ENCODE data around the gene OCIAD2.
"Not testable (repeated sequence)": the region's sequence is repeated elsewhere in the genome, so short reads cannot be mapped to it uniquely, and the experiment has no call there.

Gene OCIAD2

DNA sequence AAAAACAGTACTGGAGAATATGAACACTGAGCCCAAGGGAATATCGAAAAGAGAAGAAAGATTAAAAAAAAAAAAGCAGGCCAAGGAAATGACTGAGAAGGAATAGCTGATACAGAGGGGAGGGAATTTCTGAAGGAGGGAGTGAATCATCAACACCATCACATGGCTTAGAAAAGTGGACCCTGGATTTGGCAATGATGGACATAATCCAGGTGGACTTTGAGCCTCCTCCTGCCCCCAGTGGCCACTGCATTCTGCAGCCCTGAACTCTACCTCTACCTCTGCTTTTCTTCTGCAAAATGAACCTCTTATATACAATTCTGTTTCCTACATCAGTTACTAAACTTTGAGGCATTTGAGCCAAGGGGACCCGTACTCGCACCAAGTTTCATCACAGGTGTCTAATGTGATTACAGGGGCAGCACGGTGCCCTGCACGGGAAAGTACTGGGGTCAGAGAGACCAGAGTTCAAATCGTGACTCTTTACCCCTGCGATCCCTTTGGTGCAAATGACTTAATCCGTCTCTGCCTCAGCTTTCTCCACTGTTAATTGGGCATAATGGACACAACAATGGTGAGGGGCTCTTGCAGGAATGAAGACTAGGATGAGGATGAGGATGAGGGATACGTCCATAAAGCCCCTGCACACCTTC lies 1.1 kb downstream of the OCIAD2 start:
- no peak for DNase-seq

DNA sequence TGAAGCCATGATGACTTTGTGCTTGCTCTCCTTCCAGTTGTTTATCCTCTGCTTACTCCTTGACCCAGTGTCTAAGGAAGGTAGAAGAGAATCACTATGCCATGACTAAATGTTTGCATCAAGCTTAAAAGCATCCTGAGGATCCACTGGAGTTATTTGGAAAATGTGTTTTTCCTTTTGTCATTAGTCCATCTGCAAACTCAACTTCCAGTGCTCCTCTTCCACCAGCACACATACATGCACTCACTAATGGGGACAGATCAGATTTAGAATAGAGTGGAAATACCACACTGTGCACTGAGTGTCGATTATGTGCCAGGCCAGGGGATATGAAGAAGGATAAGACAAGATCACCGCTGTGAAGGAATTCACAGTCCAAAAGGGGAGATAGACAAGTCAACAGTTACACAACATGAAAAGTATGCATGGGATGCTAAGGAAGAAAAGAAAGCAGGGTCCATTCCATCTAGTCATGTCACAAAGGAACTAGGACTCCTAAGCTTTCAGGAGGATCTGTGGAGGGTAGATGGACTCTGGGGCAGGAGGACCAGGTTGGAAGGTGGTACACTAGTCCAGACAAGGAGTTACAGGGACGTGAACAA lies 1.9 kb downstream of the OCIAD2 start:
- no peak for DNase-seq

DNA sequence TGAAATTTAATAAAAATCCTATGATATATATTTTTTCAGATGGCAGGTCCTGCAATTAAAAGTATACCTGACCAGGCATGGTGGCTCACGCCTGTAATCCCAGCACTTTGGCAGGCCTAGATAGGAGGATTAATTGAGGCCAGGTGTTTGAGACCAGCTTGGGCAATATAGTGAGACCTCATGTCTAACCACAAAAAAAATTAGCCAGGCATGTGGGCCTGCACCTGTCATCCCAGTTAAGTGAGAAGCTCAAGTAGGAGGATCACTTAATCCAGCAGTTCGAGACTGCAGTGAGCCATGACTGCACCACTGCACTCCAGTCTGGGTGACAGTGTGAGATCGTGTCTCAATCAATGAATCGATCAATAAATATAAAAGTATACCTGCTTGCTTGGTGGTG lies 2.5 kb downstream of the OCIAD2 start:
- DNase-seq, result no peak

DNA sequence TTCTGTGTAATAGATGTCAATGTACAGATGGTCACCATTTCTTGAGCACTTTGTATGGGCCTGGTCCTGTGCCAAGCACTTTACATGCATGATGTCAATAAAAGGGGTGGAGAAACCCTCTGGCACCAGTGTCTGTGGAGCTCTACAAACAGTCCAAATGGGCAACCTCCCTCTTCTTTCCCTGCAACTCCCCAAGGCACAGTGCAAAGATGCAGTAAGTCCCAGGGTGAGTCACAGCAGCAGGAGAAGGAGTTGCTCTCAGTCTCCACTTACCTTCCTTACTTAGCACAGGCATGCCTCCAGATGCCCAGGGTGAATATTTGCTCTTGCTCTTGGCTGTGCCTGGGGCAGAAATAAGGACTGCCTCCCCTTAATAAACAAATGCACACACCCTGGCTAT lies 4.3 kb downstream of the OCIAD2 start:
- no peak for DNase-seq

DNA sequence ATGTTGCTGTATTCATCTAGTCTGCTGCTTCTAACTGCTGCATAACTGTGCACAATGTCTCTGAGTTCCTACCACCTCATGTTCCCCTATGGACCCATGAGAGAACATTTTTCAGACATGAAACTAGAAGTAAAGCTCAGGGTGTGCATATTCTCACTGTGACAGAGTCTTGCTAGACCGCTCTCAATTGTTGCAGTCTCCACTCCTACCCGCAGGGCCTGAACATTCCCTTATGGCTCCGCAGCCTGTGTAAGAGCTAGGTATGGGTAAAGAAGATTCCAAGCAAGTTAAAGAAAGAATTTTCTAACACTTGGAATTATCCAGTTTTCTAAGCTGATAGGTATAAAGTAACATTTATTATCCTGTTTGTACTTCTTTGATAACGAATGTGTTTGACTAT lies 5.4 kb downstream of the OCIAD2 start:
- no peak for DNase-seq

DNA sequence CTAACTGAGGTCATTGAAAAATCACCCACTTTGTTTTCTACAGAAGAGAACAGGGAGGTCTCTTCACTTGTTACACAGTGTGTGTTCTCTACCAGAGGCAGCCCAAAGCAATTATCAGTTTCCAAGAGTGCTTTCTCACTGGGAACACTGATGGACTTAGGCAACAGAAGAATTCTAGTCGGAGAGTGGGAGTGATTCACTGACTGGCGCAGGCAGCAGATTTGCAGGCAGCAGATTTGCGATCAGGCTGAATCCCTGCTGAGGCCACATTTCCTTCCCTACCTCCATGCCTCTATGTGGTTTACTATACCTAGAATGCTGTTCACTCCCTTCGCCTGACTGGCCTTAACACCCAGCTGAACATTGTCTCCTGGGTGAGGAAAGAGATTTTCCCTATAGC lies 6.6 kb downstream of the OCIAD2 start:
- no peak for DNase-seq

DNA sequence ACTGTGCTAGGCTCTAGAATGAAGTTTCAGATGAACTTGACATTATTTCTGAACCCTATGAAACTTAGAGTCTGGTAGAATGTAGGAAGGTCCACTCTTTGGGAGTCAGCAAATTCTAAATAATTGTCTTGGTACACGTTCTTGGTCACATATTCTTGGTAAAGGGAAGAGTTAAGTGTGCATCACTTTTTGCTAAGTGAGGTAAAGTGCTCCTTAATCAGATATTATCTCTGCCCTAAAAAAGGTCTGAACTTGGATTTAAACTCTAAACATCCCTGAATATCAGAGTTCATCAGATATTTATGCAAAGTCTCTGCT lies 7.2 kb downstream of the OCIAD2 start:
- no peak for DNase-seq

DNA sequence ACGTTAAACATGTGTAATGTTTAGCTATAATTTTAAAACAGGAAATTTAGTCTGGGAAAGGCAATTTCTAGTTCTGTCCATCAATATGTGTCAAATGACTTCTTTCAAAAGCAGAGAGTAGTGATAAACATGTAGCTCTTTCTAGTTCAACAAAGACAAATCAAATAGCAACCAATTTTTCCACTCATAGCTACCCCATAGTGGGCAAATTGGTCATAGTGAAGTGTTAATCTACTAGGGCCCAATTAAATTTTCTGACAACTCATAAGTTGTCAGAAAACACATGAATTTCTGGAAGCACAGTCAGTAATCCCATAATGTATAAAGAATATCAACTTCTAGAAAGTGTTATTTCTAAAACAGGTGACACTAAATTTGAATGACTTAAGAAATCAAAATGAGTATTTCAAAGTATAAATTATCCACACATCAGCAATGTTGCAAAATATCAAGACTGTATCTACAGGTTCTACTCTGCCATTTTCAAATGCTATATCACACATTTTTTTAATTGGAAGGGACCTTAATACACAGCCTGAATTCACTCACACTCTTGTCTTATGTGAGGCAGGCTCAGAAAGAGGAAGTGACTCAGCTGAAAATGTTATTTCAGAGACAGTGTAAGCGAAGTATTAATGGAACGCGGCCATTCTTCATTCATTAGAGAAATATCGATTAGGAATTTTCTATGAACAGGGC lies 7.7 kb downstream of the OCIAD2 start:
- DNase-seq, result no peak

DNA sequence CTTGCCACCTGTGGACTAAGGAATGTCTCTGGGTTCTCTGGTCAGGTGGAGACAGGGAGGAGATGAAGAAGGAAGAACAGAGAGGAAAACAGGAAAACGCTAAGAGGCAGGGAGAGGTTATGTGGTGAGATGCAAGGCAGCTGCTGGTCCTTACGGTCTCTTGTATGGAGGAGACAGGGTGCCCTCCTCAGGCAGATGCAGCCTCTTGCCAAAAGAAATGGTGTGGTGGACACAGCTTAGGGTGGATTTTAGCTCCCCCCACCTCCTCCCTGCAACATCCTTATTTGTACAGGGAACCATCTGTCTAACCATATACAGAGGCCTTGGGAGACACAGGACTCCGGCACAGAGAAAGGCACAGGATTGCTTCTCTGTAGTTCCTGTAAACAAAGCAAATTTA lies 9.7 kb downstream of the OCIAD2 start:
- DNase-seq, result no peak

DNA sequence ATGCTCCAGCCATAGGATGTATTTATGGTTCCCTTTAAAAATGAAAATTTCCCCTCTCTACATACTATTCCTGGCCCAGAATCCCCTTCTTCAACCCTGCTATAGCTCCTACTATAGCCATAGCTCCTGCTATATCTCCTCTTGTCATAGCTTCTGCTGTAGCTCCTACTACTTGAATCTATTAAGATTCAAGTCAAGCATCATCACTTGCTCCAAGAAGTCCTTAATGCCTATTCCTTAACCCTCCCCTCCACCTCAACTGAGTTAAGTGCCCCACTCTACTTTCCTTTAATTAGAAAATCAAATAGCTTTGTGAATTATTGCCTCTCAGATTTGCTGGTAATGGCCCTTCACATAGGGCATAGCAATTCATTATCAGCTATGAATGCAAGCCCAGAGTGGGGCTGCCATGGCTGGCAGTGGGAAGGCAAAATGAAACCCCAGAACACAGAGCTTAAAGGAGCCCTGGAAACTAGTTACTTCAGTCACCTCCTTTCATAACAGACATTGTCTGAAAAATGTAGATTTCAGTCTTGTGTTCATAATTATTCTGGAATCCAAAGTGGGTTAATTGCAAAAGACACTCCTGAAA lies 15.4 kb downstream of the OCIAD2 start:
- DNase-seq, result no peak

DNA sequence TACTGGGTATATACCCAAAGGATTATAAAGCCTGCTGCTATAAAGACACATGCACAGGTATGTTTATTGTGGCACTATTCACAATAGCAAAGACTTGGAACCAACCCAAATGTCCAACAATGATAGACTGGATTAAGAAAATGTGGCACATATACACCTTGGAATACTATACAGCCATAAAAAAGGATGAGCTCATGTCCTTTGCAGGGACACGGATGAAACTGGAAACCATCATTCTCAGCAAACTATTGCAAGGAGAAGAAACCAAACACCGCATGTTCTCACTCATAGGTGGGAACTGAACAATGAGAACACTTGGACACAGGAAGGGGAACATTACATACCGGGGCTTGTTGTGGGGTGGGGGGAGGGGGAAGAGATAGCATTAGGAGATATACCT lies 16.8 kb downstream of the OCIAD2 start:
- not testable (repeated sequence) for DNase-seq

DNA sequence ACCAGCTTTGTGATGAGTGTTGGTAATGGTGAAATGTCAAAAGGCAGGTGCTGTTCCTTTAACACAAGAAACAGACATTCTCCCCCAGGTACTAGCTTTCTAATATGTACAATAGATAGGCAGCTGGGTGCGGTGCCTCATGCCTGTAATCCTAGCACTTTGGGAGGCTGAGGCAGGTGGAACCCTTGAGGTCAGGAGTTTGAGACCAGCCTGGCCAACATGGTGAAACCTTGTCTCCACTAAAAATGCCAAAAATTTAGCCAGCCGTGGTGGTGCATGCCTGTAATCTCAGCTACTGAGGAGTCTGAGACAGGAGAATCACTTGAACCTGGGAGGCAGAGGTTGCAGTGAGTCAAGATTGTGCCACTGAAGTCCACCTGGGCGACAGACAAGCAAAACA lies 24.9 kb downstream of the OCIAD2 start:
- not testable (repeated sequence) for DNase-seq

DNA sequence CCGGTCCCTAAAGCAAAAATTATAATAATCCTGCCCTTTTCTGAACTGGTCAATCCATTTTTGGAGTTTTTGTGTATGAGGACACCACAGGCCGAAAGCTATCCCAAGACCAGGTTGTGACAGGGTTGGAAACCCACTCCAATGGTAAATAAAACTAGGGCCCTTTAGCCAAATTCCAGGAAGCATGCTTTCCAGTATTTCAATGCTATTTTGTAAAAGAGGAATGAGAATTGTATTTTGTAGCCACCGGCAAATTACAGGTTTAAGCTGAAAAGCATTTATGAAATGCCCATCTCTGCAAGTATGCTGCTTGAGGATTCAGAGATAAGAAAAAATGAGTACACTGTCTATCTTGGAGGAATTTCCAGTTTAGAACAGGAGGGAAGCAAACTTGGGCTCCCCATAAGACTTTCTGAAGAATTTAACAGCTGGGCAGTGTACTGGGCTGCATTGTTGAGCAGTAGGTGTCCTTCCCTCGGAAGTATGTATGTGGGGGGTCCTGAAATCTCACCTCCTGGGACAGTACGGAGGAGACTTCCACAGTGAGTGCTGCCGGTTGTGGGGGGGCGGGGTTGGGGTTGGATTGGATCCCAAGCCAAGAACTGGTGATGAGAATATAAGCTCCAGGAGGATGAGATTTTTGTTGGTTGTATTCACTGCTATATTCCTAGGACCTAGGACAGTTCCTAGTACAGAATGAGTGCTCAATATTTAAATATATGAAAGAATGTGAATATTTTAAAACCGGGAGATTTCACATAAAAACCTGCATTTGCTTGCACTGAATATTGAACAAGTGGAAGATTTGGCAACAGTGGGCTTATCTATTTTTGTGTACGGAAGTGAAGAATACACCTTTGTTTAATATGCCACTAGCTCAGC lies 26.8 kb downstream of the OCIAD2 start:
- DNase-seq, result no peak

DNA sequence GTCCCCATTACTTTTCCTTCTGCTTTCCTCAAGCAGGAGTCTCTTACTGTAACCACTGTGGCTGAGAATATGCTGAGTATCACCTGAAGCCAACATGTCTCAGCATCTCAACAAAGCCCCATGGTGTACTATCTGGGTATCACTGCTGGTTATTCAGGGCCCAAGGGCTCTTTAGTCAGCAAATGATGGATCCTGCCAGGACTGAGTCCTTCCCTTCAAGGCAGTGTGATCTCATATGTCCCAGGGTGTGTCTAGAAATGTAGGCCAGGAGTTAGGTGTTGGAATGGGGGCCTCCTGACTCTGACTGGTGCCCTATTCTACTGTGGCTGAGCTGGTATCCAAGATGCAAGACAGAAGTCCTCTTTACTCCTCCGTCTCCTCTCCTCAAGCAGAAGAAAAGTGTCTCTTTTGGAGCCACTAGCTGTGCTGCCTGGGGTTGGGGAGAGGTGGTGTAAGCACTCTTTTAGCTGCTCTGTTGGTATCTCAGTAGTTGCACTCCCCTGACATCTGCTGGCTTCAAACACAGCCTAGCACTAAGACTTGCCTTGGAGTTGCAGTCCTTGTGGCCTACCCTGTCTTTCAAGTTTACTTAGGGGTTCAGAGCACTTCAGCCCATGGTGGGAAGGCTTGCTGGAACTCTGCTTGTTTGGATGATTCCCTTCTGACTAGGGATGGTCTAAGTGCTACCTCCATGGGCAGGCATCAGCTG lies 28.6 kb downstream of the OCIAD2 start:
- no peak for DNase-seq

DNA sequence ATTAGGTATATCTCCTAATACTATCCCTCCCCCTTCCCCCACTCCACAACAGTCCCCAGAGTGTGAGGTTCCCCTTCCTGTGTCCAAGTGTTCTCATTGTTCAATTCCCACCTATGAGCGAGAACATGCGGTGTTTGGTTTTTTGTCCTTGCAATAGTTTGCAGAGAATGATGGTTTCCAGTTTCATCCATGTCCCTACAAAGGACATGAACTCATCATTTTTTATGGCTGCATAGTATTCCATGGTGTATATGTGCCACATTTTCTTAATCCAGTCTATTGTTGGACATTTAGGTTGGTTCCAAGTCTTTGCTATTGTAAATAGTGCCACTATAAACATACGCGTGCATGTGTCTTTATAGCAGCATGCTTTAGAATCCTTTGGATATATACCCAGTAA lies 41.9 kb downstream of the OCIAD2 start:
- DNase-seq, result not testable (repeated sequence)

DNA sequence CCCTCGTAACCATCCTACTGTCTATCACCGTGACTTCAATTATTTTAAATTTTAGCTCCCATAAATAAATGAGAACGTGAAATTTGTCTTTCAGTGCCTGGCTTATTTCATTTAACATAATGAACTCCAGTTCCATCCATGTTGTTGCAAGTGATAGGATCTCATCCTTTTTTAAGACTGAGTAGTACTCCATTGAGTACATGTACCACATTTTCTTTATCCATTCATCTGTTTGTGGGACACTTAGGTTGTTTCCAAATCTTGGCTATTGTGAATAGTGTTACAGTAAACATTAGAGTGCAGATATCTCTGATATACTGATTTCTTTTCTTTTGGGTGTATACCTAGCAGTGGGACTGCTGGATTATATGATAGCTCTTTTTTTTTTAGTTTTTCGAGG lies 42.8 kb downstream of the OCIAD2 start:
- no peak for DNase-seq

DNA sequence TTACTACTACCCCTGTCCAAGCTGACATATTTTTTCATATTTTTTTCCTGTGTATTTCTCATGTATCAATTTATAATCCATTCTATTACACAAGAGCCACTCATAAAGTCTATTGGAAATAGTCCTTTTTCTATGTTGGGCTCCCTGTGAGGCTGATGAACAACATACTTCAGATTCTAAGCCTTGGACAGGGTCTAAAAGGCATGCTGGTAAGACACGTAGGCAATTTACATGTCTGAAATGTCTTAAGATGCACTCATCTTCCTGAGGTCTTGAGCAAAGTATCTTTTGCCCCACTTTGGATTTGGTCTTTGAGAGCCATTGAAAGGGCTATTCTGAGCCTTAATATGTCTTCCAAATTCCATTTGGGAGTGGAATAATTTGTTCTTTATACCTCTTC lies 43.9 kb downstream of the OCIAD2 start:
- no peak for DNase-seq

DNA sequence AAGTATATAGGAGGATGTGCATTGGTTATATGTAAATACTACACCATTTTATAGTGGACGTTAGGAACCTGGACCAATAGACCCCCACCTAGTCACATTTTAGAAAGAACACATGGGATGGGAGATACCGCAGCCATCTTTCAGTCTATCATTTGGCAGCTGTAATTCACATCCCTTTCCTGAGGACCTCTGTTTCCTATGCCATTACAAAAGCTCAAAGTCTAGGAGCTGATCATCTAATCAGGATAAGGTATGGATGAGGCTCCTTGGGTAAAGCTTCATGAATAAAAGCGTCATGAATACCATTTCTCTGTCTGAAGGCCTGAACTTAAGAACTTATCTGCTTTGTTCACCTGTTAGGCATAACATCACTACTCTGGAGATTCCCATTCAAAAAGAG lies 44.5 kb downstream of the OCIAD2 start:
- no peak for DNase-seq

DNA sequence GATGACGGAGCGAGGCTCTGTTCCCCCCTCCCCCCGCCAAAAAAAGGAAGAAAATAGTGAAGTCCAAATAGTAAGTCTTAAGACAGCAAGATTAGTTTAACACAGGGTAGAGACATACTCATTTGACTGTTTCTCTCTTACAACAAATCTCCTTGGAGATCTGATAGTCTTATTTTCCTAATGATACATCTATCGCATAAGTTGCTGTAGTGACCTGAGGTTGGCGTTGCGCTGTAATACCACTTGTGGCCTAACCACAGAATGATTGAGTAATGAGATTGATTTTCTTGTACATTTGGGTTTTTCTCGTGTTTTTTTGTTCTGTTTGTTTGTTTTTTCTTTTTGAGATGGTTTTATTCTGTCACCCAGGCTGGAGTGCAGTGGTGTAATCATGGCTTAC lies 48.4 kb downstream of the OCIAD2 start:
- DNase-seq, result no peak

DNA sequence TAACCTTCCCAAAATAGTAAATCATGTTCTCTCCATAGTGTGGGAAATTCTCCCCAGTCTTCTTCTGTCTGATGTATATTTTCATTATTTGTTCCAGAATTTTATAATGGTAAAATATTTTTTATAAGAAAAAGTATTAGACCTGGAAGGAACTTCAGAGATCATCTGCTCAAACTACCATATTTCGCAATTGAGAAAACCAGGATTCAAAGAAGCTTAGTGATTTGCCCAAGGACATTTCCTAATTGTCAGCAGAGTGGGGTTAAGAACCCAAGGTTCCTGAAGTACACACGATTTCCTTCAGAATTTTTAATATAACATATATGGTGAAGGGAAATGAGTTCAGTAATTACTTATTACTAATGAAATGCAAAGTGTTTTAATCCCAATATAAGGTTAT lies 51.6 kb downstream of the OCIAD2 start:
- DNase-seq, result no peak

DNA sequence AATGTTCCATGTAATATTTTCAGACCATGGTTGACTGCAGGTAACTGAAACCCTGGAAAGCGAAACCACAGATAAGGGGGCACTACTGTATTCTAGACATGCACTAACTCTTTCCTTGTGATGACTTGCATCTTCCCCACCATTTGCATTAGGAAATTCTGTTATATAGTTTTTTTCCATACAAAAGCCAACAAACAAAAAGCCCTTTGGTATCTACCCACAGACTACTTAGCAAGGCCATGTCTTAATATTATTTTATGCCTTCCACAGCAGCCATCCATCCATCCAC lies 52.2 kb downstream of the OCIAD2 start:
- no peak for DNase-seq

DNA sequence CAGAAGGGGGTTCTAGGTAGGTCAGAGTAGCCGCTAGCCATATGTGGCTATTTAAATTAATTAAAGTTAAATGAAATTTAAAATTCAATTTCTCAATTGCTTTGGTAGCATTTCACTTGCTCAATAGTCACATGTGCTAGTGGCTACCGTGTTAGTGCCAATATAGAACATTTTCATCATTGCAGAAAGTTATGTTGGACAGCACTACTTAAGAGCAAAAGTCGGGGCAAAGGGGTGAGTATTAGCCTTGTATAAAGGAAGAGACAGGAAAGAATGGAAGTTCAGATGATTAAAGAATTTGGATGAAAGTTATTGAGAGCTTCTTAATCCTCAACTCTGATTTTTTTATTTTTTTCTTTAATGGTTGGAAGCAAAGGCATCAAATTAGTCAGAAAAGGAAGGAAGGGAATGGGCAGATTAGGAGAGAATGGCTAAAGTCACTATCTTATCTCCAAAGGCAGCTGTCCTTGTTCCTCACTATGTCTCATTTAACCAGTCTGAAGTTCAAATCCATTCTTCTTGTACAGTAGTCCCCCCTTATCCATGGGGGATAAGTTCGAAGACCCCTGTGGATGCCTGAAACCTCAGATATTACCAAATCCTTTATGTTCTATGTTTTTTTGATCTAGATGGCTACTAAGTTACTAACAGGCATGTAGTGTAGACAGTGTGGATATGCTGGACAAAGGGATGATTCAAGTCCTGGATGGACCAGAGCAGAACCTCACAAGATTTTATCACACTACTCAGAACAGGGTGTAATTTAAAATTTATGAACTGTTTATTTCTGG lies 52.8 kb downstream of the OCIAD2 start:
- DNase-seq, result no peak
